Amniotic epithelial cell (primary cell): ENCODE measurements around the gene ACAD11.
"Not testable (repeated sequence)": the region's sequence is repeated elsewhere in the genome, so short reads cannot be mapped to it uniquely, and the experiment has no call there.

Experiments
- DNase-seq: peaks from one replicate; pipeline ENCODE4 v3.0.0-alpha.2; 2010; ENCODE audit warnings: low read depth

ACAD11 gene

DNA sequence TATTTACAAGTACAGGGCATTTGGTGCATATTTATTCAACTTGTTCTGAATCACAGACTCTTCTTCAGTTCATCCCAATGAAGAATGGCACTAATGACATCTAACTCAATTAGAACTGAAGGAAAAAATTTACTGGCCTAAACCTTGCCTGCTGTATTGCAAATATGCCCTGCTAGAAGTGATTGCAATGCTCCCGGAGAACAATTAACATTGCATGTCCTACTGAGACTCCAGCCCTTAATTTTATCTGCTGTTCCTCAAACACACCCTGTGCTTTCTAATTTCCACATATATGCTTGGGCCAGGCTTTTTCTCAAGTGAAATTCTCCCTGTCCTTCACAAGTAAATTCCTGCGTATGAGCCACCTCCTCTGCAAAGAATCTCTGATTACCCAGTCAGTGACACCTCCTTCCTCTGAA, 54.2 kb downstream of the ACAD11 start:
- DNase-seq: peak; percentile 61

DNA sequence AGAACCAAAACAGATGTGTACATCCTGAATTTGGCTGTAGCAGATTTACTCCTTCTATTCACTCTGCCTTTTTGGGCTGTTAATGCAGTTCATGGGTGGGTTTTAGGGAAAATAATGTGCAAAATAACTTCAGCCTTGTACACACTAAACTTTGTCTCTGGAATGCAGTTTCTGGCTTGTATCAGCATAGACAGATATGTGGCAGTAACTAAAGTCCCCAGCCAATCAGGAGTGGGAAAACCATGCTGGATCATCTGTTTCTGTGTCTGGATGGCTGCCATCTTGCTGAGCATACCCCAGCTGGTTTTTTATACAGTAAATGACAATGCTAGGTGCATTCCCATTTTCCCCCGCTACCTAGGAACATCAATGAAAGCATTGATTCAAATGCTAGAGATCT, 59.0 kb downstream of the ACAD11 start:
- DNase-seq: not testable (repeated sequence)

DNA sequence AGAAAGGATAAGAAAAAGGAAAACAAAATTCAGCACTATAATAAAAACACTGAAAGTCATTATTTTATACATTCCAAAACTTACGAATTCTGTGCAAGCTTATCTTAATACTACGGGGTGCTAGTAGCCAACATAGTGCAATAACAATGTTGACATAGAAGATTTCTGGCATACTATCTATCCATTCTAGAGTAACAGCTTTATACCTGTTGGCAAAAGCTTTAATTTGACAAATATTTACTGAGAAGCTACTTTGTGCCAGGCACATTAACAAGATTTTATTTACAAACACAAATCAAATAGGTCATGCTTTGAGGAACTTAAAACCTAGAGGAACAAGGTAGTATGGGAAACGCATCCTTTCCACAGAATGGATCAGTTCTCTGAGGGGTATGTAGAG, 61.4 kb downstream of the ACAD11 start:
- DNase-seq: no peak

DNA sequence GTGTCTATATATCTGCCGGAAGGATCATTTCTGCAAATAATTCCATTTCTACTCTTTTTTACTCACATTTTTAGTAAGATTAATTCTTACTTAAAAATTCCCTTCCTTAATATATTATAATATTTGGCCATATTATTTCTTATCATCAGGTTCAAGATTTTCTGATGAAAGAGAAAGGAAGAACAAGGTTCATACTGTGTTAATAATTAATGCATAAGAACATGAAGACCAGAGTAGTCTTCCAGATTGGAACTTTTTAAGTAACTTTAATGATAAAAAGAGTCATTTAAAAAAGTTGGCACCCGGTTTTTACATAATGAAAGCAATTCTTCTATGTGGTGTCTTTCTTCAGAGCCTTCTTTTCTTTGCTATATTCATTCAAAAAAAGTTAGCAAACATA, 61.9 kb downstream of the ACAD11 start:
- DNase-seq: no peak

DNA sequence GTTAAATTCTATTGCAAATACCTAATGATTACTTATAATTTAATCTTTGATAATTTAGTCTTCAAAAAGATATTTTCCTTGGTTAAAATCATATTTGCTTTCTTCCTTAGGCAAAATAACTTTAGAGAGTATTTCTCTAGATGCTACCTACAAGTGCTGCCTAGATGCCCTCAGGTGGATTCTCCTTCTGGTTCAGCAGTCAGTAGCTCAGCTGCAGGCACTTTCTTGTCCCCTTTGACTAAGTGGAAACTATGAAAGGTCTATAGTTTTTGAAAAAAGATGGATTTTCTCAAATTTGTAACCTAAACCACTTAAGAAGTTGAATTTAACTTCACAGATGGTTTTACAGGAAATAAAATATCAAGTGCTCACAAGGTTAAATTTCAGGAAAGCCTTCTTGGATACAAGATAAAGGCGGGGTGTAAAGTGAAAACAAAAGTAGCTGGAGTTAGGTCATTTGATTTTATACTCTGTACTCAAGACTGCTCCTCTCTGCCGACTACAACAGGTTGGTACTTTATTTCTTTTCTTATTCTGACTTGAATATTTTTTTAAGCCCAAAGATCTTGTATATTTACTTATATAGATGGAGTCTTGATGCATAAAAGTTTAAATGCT, 62.7 kb downstream of the ACAD11 start, which contains the start of gene ACKR4:
ACKR4 (plus strand) TSS at position 455 of the 618 bp plus-strand sequence. CDS start 3,128 bp downstream, outside the sequence.
- no peak for DNase-seq

DNA sequence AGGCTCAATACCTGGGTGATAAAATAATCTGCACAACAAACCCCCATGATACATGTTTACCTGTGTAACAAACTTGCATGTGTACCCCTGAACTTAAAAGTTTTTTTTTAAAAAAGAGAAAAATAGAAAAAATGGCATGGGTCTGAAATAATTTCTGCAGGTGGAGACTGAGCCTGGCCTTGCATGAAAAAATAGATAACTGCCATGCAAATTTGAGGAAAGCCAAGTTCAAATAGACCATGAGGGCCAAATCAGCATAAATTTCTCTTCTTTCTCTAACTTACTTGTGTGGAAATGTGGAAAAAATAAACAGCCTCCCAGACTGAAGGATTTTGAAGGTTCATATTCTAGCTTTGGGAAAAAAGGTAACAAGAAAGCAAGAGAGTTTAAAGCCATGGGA, 63.3 kb downstream of the ACAD11 start:
- DNase-seq: no peak

DNA sequence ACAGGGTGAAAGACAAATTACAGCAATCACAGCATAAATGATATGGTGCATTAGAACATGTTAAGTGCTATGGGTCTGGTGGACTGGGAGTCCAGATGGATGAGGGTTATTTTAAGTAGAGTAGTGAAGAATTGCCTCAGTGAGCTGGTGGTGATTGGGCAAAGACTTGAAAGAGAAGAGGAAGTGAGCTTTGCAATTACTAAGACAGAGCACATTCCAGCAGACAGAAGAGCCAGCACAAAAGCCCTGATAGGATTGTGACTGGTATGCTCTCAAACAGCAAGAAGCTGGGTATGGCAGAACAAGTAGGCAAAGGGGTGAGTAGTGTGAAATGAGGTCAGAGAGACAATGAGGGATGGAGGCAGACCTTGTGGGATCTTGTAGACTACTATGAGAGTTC, 64.6 kb downstream of the ACAD11 start:
- peak; percentile 90 for DNase-seq

DNA sequence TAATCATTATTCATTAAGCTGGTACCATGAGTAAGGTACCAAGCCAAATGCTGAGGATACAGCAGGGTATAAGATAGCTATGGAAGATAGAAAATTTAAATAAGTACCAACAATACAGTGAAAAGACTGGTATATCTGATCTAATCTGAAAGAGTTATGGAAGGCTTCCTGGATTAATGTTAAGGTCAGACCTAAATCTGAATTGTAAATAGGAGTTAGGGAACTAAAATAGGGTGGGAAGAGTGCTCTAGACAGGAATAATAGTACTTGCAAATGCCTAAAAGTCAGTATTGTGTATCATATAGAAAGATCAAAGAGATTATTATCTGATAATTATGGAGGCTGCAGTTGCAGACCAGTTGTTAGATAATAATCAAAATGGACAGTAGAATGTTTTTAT, 65.1 kb downstream of the ACAD11 start:
- DNase-seq: no peak

DNA sequence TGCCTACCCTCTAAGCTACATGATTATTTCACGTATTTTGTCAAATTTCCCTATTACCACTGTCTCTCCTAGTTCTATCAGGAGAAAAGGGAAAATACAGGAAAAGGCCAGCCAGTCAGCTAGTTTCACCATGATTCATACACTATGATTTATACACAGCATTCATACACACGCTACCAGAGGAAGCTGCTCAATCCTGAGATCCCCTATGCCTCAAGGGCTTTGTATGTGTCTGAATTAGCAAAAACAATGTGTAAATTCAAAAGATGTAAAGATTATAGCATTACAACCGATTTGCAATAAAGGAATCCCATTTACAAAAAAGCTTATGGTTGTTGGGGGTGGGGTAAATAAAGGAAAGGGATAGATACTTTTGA, 65.7 kb downstream of the ACAD11 start:
- peak; percentile 77 for DNase-seq

DNA sequence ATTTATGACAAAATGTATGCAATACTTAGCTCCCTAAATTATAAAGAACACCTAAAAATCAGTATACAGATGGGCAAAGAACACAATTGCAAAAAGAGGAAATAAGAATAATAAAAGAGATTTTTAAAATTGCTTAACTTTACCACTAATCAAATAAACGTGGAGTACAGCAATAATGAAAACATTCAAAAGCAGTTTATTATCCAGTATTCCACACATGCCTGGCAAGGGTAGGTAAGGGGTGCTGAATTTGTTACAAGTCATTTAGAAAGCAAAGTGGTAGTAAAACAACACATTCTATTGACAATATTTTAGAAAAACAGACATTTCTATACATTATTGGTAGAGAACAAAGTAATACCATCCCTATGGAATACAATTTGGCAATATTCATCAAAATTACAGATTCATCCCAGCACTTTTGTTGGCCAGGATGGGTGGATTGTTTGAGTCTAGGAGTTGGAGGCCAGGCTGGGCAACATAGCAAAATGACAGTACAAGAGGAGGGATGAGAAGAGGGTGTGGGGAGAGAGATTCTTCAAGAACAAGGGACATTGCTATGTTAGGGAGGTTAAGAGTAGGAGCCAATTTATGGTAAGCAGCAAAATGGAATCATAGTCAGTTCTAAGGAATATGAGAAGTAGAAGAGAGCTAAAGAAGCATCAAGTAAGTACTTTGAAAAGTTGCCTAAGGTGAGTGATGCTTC, 66.2 kb downstream of the ACAD11 start:
- no peak for DNase-seq

DNA sequence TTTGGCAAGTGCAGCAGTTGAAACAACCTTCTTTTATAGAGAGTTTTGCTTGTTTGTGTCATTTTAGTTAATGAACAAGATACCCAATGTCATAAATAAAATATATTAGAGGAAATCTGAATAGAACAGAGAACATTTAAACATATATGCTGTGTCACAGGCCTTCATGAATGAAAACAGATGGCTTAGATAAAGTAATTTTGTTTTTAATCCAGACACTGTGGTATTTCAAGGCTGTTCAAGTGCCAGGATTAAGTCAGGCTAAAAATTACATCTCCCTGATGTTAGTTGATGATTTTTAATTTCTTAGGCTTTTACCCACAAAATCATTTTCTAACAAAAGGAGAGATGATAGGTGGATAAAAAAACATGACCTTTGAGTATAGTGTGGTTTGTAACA, 67.4 kb downstream of the ACAD11 start:
- no peak for DNase-seq

DNA sequence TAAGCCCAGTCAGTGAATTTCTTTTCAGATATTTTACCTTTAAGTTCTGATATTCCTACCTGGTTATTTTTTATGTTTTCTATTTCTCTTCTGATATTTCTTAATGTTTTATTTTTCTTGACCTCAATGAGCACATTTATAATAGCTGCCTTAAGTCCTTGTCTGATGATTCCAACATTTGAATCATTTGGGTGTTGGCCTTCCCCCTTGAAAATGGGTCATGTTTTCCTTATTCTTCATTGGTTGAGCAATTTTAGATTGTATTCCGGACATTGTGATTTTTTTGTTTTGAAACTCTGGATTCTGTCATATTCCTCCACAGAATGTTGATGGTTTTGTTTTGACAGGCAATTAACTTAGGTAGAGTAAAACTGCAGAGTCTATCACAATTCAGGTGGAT, 72.2 kb downstream of the ACAD11 start:
- no peak for DNase-seq

DNA sequence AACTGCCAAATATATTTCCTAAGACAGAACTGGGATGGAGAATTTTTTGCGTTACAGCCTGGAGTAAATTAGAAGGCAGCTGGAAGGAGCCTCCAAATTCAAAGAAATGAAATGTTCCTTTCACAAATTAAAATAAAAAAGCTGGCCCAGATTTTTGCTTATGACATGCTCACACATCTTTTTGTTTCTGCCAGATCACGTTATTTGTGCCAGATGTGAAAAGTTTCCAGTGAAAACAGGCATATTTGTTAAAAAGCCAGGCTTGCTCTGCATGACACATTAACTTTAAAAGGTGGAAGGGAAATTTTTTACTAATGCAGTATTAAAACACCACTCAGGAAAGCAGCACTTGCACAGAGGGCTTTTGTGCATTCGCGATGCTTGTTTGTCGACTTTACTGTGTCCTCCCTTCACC, 85.8 kb downstream of the ACAD11 start:
- DNase-seq: no peak

DNA sequence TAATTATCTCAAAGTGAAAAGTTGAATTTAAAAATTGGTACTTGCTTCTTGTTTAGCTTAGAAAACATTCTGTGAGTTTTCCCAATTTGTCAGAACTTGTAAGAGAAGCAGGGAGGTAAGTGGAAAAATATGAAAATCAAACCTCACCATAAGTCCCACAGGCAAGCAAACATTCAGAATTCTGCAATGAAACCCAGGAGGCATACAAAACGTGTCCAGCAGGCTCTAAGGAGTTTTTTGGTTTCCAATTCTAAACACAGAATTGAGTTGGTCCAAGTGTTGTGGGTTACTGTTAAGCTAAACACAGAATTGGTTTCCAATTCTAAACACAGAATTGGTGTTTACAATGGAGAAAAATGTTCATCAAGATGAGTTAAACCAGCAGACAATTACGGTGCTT, 89.6 kb downstream of the ACAD11 start:
- no peak for DNase-seq

DNA sequence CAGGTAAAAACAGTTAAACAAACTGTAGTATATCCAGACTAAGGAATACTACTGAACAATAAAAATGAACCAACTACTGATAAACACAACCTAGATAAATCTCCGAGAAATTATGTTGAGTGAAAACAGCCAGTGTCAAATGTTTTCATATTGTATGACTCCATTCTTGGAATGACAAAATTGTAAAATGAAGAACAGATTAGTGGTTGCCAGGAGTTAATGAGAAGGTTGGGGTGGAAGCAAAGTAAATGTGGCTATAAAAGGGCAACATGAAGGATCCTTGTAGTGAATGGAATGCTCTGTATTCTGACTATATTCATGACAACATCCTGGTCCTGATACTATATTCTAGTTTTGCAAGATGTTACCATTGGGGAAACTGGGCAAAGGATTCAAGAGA, 90.0 kb downstream of the ACAD11 start:
- no peak for DNase-seq

DNA sequence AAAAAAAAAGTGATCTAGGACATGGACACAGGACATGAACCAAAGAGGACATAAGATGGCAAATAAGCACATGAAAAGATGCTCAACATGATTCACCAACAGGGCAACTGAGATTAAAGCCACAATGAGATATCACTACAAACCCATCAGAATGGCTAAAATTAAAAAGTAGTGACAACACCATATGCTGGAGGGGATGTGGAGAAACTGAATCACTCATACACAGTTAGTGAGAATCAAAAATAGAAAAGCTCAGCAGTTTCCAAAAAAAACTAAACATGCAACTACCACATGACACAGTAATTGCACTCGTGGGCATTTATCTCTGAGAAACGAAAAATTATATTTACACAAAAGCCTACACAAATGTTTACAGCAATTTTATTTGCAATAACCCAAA, 90.5 kb downstream of the ACAD11 start:
- DNase-seq: no peak

DNA sequence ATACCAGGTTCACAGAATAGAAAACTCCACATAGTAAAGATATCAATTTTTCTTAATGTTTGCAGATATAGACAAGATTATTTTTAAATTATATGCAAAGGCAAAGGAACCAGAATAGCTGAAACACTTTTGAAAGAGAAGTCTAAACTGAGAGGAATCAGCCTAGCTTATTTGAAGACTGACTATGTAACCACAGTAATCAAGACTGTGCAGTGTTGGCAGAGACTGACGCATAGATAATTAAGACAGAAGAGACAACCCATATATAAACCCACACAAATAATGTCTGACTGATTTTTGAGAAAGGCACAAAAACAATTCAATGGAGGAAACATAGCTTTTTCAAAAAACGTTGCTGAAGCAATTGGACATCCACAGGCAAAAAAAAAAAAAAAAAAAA, 91.2 kb downstream of the ACAD11 start:
- no peak for DNase-seq

DNA sequence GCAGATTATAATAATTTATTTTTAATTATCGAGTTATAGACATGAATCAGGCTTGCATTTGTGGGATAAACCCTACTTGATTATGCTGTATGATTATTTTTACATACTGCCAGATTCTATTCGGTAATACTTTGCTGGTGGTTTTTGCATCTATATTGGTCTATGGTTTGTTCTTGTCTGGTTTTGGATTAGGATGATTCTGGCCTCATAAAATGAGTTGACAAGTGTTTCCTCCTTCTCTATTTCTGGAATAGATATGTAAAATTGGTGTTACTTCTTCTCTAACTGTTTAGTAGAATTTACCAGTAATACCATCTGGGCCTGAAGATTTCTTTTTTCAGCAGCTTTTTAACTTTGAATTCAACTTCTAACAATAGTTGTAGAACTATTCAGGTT, 95.5 kb downstream of the ACAD11 start:
- no peak for DNase-seq

DNA sequence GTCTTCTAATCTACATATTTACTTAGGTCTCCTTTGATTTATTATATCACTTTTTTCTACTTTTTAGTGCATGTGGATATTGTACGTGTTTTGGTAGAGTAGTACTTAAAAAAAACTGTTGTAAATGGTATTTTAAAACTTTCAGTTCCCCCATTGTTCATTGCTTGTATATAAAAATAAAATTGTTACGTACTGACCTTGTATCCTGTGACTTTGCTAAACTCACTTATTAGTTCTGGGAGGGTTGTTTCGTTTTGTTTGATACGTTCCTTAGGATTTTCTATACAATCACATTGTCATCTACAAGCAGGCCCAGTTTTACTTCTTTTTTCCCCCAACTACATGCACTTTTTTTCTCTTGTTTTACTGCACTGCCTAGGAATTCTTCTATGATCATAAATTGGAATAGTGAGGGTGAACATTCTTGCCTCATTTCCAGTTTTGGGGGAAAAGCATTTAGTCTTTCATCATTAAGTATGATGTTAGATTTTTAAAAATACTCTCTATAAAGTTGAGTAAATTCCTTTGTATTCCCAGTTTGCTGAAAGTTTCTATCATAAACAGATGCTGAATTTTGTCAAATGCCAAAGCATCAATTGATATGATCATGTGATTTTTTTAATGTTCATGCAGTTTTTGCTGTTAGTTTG, 96.1 kb downstream of the ACAD11 start:
- no peak for DNase-seq

DNA sequence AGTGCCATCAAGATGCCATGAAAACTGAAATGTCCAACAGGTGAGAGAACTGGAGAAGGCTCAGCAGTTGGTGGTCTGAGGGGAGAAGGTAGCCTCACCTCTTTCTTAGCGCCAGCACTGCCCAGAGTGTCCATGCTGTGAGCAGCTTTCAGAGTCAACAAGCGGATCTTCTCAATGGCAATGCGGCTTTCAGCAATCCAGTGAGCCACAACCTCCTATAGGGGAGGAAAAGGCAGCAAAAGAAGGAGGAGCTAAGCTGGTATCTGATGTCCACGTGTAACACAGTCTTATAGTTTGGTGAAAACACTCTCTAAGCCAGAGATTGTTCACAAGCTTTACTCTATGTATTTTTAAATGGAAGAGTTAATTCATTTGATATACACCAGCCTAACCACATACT, 98.6 kb downstream of the ACAD11 start:
- DNase-seq: no peak

DNA sequence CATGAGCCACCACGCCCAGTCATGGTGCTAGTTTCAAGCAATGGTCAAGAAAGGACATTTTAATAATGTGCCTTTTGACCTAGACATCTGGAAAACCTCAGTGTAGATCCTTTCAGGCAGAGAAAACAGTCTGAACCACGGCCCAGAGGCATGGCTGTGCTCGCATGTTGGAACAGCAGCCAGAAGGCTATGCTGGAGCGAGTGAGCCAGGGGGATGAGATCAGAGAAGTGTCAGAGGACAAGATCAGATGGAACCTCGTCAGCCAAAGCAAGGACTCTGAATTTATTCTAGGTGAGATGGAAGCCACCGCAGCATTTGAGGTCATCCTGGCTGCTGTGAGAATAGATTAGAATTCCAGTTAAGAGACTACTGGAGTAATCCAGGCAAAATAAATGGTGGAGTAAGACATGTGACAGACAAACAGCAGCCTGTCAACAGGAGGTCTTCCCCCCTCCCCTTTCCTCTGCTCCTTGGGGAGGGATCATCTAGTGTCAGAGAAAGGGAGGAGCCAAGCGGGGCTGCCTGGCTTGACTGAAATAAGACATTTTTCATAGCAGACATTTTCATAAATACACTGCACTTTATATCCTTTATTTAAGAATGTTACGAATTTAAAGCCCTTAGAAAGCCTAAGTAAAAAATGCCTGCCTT, 103.0 kb downstream of the ACAD11 start:
- DNase-seq: no peak

DNA sequence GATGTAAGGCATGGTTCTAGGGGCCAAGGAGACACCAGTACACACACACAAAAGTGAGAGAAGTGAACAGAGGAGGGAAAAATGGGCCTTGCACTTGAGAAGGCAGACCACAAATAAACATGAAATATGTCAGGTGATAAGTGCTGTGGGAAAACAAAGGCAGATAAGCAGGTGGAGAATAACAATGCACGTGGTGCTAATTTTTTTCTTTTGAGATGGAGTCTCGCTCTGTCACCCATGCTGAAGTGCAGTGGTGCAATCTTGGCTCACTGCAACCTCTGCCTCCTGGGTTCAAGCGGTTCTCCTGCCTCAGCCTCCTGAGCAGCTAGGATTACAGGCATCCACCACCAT, 103.6 kb downstream of the ACAD11 start:
- not testable (repeated sequence) for DNase-seq
